Osteocyte (in vitro differentiated cells): ENCODE measurements around the gene SF3A2. TPM values are rescaled to one million over a fixed set of nuclear protein-coding genes. Genes with fewer than 3 reads are reported as not detected.

Source experiments
- DNase-seq: peaks from one replicate; pipeline ENCODE4 v3.0.0; 2021; ENCODE audit warnings: mixed read lengths; ENCODE audit not compliant: unreplicated experiment; ENCODE audit errors: extremely low spot score
- H3K27ac Mint-ChIP-seq: one replicate; pipeline ENCODE4 v1.8.0; 2021; ENCODE audit warnings: mild to moderate bottlenecking, mixed read lengths; ENCODE audit not compliant: unreplicated experiment
- H3K27me3 Mint-ChIP-seq: one replicate; pipeline ENCODE4 v1.8.0; 2021; ENCODE audit warnings: mixed read lengths; ENCODE audit not compliant: unreplicated experiment
- H3K36me3 Mint-ChIP-seq: one replicate; pipeline ENCODE4 v1.8.0; 2021; ENCODE audit warnings: mixed read lengths; ENCODE audit not compliant: unreplicated experiment
- H3K4me1 Mint-ChIP-seq: one replicate; pipeline ENCODE4 v1.8.0; 2021; ENCODE audit warnings: mixed read lengths; ENCODE audit not compliant: unreplicated experiment
- H3K4me3 Mint-ChIP-seq: one replicate; pipeline ENCODE4 v1.8.0; 2021; ENCODE audit warnings: mild to moderate bottlenecking, moderate library complexity, mixed read lengths; ENCODE audit not compliant: unreplicated experiment
- H3K9me3 Mint-ChIP-seq: one replicate; pipeline ENCODE4 v1.8.0; 2021; ENCODE audit warnings: mixed read lengths; ENCODE audit not compliant: unreplicated experiment
- total RNA-seq: library from RNA; stranded (reverse); gene quantifications from 2 replicates; pipeline ENCODE4 v1.2.1, GENCODE V29; 2021
- TF ChIP-seq, protein P1 (sequence below): fragments of 200-600 bp; sonication (generic); IDR thresholded peaks from 2 replicates; pipeline ENCODE4 v1.5.0; 2021; ENCODE audit warnings: antibody characterized with exemption, mild to moderate bottlenecking, moderate library complexity

The SF3A2 gene
- total RNA-seq, 1 donor from 2014 or later: 102 TPM

- Mint-ChIP-seq H3K27ac (peak overlapping the region; percentile 38), H3K27me3 (no peaks in the 10 kb centered on the region), H3K4me3 (no peak overlapping the region), H3K36me3 (peaks cover 5% of the 10 kb centered on the region), H3K4me1 (peaks cover 17% of the 10 kb centered on the region), H3K9me3 (no peaks in the 10 kb centered on the region)
- DNase-seq: no peak
- TF ChIP-seq, protein P1, sequence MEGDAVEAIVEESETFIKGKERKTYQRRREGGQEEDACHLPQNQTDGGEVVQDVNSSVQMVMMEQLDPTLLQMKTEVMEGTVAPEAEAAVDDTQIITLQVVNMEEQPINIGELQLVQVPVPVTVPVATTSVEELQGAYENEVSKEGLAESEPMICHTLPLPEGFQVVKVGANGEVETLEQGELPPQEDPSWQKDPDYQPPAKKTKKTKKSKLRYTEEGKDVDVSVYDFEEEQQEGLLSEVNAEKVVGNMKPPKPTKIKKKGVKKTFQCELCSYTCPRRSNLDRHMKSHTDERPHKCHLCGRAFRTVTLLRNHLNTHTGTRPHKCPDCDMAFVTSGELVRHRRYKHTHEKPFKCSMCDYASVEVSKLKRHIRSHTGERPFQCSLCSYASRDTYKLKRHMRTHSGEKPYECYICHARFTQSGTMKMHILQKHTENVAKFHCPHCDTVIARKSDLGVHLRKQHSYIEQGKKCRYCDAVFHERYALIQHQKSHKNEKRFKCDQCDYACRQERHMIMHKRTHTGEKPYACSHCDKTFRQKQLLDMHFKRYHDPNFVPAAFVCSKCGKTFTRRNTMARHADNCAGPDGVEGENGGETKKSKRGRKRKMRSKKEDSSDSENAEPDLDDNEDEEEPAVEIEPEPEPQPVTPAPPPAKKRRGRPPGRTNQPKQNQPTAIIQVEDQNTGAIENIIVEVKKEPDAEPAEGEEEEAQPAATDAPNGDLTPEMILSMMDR: no peak
Observed at GRCh38 chr19:2231621-2232221, 4.9 kb upstream of the SF3A2 start.

DNA sequence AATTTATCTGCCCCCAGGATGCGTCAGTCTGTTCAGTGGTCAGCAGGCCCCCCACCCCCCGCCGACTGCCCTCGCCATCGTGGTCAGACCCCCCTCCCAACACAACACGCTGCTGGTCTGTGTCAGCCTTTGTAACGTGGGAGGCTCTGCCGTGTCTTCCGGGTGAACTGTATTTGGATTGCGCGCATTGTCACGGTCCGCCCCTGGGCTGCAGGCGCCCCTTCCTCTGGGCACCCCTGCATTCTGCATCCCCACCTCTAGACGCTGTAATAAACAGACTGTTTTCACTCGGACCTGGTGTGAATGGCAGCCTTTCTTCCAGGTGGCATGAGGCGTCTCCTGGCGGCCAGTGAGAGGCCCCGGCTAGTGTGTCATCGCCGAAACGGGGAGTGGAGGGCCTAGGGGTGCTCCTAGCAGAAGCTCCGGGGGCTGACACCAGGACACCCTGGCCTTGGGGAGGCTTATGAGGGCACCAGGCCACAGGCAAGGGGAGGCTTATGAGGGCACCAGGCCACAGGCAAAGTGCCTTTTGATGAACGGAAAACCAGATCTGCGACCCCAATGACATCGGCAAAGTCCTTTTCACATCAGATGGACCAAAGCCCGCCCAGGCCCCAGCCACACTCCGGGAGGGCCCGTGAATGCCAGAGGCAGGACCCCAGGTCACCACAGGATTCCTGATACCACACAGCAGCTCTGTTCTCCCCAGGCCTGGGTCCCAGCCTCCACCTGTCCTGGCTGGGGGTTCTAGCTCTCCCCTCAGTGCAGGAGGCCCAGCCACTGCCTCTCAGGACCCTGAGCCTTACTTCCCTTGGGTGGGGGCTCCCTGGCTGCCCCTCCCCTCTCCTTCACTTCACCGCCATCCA is 4.1 kb upstream of the SF3A2 start:
- Mint-ChIP-seq H3K9me3 (no peaks in the 10 kb centered on the region), H3K27me3 (no peaks in the 10 kb centered on the region), H3K36me3 (peaks cover 5% of the 10 kb centered on the region), H3K4me1 (peaks cover 18% of the 10 kb centered on the region), H3K27ac (no peak overlapping the region), H3K4me3 (no peak overlapping the region)
- TF ChIP-seq, protein P1: no peak
- no peak for DNase-seq

- DNase-seq: no peak
- Mint-ChIP-seq H3K27ac (no peak overlapping the region), H3K9me3 (no peaks in the 10 kb centered on the region), H3K36me3 (peaks cover 8% of the 10 kb centered on the region), H3K27me3 (no peaks in the 10 kb centered on the region), H3K4me3 (no peak overlapping the region), H3K4me1 (peaks cover 30% of the 10 kb centered on the region)
- TF ChIP-seq, protein P1: no peak
Observed at GRCh38 chr19:2233601-2234280, 2.9 kb upstream of the SF3A2 start.

DNA sequence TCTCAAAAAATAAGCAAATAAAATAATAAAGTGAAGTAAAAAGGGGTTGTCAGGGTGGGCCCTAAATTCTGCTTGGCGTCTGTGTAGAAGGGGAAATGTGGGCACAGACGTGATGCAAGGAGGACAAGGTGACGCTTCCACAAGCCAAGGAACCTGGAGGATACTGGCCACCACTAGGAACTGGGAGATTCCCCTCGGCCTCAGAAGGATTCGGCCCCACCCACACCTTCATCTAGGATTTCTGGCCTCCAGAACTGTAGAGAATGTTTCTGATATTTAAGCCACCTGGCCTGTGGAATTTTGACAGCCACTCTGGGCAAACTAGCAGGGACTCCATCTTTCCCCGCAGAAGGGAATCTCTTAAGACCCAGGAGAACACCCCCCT is 1.6 kb upstream of the SF3A2 start:
- Mint-ChIP-seq H3K27ac (peak overlapping the region; percentile 80), H3K36me3 (peaks cover 8% of the 10 kb centered on the region), H3K9me3 (no peaks in the 10 kb centered on the region), H3K27me3 (no peaks in the 10 kb centered on the region), H3K4me1 (peaks cover 42% of the 10 kb centered on the region), H3K4me3 (peak overlapping the region; percentile 98)
- TF ChIP-seq, protein P1: no peak
- no peak for DNase-seq
